ENCODE results near the gene ARHGDIB.

ARHGDIB gene

GRCh38 chr12:14975457-14975856, 14.1 kb upstream of the ARHGDIB start:
- no peak overlapping the region for H3K4me3 ChIP-seq (replicated peaks; ENCODE audit: low read depth, low read length)
- TF ChIP-seq CTCF (IDR thresholded peaks at IDR 0.05; ENCODE audit: low read depth, low read length, missing control alignments): no peak
- DNase-seq (ENCODE audit: extremely low read depth, low read depth): no peak

- no peak for TF ChIP-seq CTCF (IDR thresholded peaks at IDR 0.05; ENCODE audit: low read depth, low read length, missing control alignments)
- no peak overlapping the region for H3K4me3 ChIP-seq (replicated peaks; ENCODE audit: low read depth, low read length)
- no peak for DNase-seq (ENCODE audit: extremely low read depth, low read depth)
Measured at GRCh38 chr12:14974633-14975032, 13.2 kb upstream of the ARHGDIB start.

- no peak for TF ChIP-seq CTCF (IDR thresholded peaks at IDR 0.05; ENCODE audit: low read depth, low read length, missing control alignments)
- DNase-seq (ENCODE audit: extremely low read depth, low read depth): no peak
- H3K4me3 ChIP-seq (replicated peaks; ENCODE audit: low read depth, low read length): no peak within 1 kb of the TSS
Measured at GRCh38 chr12:14972816-14973215, 11.4 kb upstream of the ARHGDIB start, which contains the start of gene PDE6H. Gene PDE6H (plus strand): TSS chr12:14973042. CDS start chr12:14978013, 4,971 bp downstream.

- no peak for DNase-seq (ENCODE audit: extremely low read depth, low read depth)
- H3K4me3 ChIP-seq (replicated peaks; ENCODE audit: low read depth, low read length): no peak overlapping the region
- no peak for TF ChIP-seq CTCF (IDR thresholded peaks at IDR 0.05; ENCODE audit: low read depth, low read length, missing control alignments)
Measured at GRCh38 chr12:14970473-14970872, 9.1 kb upstream of the ARHGDIB start.

GRCh38 chr12:14968478-14968877, 7.1 kb upstream of the ARHGDIB start:
- no peak overlapping the region for H3K4me3 ChIP-seq (replicated peaks; ENCODE audit: low read depth, low read length)
- TF ChIP-seq CTCF (IDR thresholded peaks at IDR 0.05; ENCODE audit: low read depth, low read length, missing control alignments): no peak
- no peak for DNase-seq (ENCODE audit: extremely low read depth, low read depth)

GRCh38 chr12:14965221-14965620, 3.8 kb upstream of the ARHGDIB start:
- H3K4me3 ChIP-seq (replicated peaks; ENCODE audit: low read depth, low read length): no peak overlapping the region
- DNase-seq (ENCODE audit: extremely low read depth, low read depth): no peak
- no peak for TF ChIP-seq CTCF (IDR thresholded peaks at IDR 0.05; ENCODE audit: low read depth, low read length, missing control alignments)

- TF ChIP-seq CTCF (IDR thresholded peaks at IDR 0.05; ENCODE audit: low read depth, low read length, missing control alignments): no peak
- no peak for DNase-seq (ENCODE audit: extremely low read depth, low read depth)
- no peak overlapping the region for H3K4me3 ChIP-seq (replicated peaks; ENCODE audit: low read depth, low read length)
Measured at GRCh38 chr12:14964406-14964805, 3.0 kb upstream of the ARHGDIB start.
